HEK293 (cell line): ENCODE data around the gene ADD2.

ENCODE experiments used
- CTCF ChIA-PET: fragments of 350-600 bp; formaldehyde crosslinking; extraction: SDS; loops from one replicate; lab custom pipeline; 2021; ENCODE audit warnings: antibody characterized with exemption; lab: Yijun Ruan, JAX
- POLR2A ChIA-PET: fragments of 300-600 bp; formaldehyde crosslinking; extraction: SDS; loops from one replicate; lab custom pipeline; 2020; ENCODE audit warnings: antibody characterized with exemption, inconsistent platforms; lab: Yijun Ruan, JAX
- H3K27ac ChIP-seq: fragments of 200-500 bp; sonication (Bioruptor generic); 2 replicates; pipeline ENCODE4 v1.5.1; 2014; ENCODE audit warnings: low read depth, low read length, control low read depth, inconsistent platforms; ENCODE audit errors: extremely low read depth
- H3K36me3 ChIP-seq, 2 experiments: fragments of 200-500 bp in 1 of 2; sonication (Bioruptor generic) in 1 of 2; 1 replicate in 1 of 2; 2 replicates in 1 of 2; pipeline ENCODE4 v1.5.1; 2014 to 2017; ENCODE audit warnings: inconsistent platforms in 2 of 2, low read length in 2 of 2; ENCODE audit not compliant: control insufficient read depth in 2 of 2, insufficient read depth in 1 of 2
- H3K4me1 ChIP-seq: fragments of 200-500 bp; sonication (Bioruptor generic); 2 replicates; pipeline ENCODE4 v1.5.1; 2014; ENCODE audit warnings: mild to moderate bottlenecking, low read length, inconsistent platforms; ENCODE audit not compliant: control insufficient read depth, insufficient read depth
- H3K4me3 ChIP-seq: 2 replicates; pipeline ENCODE4 v1.5.1; 2011; ENCODE audit warnings: low read depth, mild to moderate bottlenecking, control low read depth, low read length, moderate library complexity
- H3K9me3 ChIP-seq: fragments of 200-500 bp; sonication (Bioruptor generic); 2 replicates; pipeline ENCODE4 v1.5.1; 2014; ENCODE audit warnings: low read depth, low read length, inconsistent platforms; ENCODE audit not compliant: control insufficient read depth, insufficient read depth
- GLI2 ChIP-seq: fragments of 450-650 bp; formaldehyde crosslinking; IDR thresholded peaks from 2 replicates; pipeline ENCODE4; 2017; ENCODE audit warnings: missing biosample characterization, missing genetic modification characterization, low read depth, borderline replicate concordance
- IKZF3 ChIP-seq: fragments of 450-650 bp; IDR thresholded peaks from 2 replicates; pipeline ENCODE4 v1.5.0; 2018; ENCODE audit warnings: missing biosample characterization, mild to moderate bottlenecking, missing genetic modification characterization, moderate library complexity
- KLF7 ChIP-seq: fragments of 450-650 bp; formaldehyde crosslinking; IDR thresholded peaks from 2 replicates; pipeline ENCODE4 v1.5.1; 2016; ENCODE audit warnings: missing biosample characterization, missing genetic modification characterization, borderline replicate concordance
- OVOL3 ChIP-seq: fragments of 450-650 bp; formaldehyde crosslinking; IDR thresholded peaks from 2 replicates; pipeline ENCODE4 v1.5.1; 2016; ENCODE audit warnings: missing biosample characterization, missing genetic modification characterization
- SP7 ChIP-seq: fragments of 450-650 bp; formaldehyde crosslinking; IDR thresholded peaks from 2 replicates; pipeline ENCODE4 v1.5.1; 2016; ENCODE audit warnings: missing biosample characterization, missing genetic modification characterization
- ZBTB7A ChIP-seq: fragments of 450-650 bp; formaldehyde crosslinking; IDR thresholded peaks from 2 replicates; pipeline ENCODE4 v1.5.1; 2016; ENCODE audit warnings: low read depth, missing biosample characterization, missing genetic modification characterization
- ZFHX2 ChIP-seq: fragments of 450-650 bp; formaldehyde crosslinking; conservative IDR thresholded peaks from 2 replicates; pipeline ENCODE4 v1.5.1; 2016; ENCODE audit warnings: missing biosample characterization, missing genetic modification characterization
- ZNF10 ChIP-seq: fragments of 450-650 bp; formaldehyde crosslinking; IDR thresholded peaks from 2 replicates; pipeline ENCODE4 v1.5.1; 2017; ENCODE audit warnings: missing biosample characterization, missing genetic modification characterization
- ZNF19 ChIP-seq: fragments of 450-650 bp; formaldehyde crosslinking; IDR thresholded peaks from 2 replicates; pipeline ENCODE4; 2016; ENCODE audit warnings: missing biosample characterization, missing genetic modification characterization, low read depth
- ZNF223 ChIP-seq: fragments of 450-650 bp; formaldehyde crosslinking; IDR thresholded peaks from 2 replicates; pipeline ENCODE4 v1.5.1; 2016; ENCODE audit warnings: missing biosample characterization, missing genetic modification characterization
- ZNF350 ChIP-seq: fragments of 450-650 bp; formaldehyde crosslinking; IDR thresholded peaks from 2 replicates; pipeline ENCODE4 v1.5.0; 2017; ENCODE audit warnings: missing biosample characterization, mild to moderate bottlenecking, missing genetic modification characterization
- ZNF391 ChIP-seq: fragments of 450-650 bp; formaldehyde crosslinking; IDR thresholded peaks from 2 replicates; pipeline ENCODE4 v1.5.1; 2016; ENCODE audit warnings: low read depth, missing biosample characterization, missing genetic modification characterization, borderline replicate concordance
- ZNF48 ChIP-seq: fragments of 450-650 bp; formaldehyde crosslinking; IDR thresholded peaks from 2 replicates; pipeline ENCODE4 v1.5.1; 2016; ENCODE audit warnings: missing biosample characterization, missing genetic modification characterization
- ZNF488 ChIP-seq: fragments of 450-650 bp; formaldehyde crosslinking; IDR thresholded peaks from 2 replicates; pipeline ENCODE4 v1.5.1; 2016; ENCODE audit warnings: missing biosample characterization, missing genetic modification characterization
- ZNF561 ChIP-seq: fragments of 450-650 bp; IDR thresholded peaks from 2 replicates; pipeline ENCODE4 v1.5.1; 2018; ENCODE audit warnings: missing biosample characterization, missing genetic modification characterization, borderline replicate concordance
- ZNF571 ChIP-seq: fragments of 450-650 bp; formaldehyde crosslinking; IDR thresholded peaks from 2 replicates; pipeline ENCODE4 v1.5.0; 2017; ENCODE audit warnings: missing biosample characterization, missing genetic modification characterization
- ZNF704 ChIP-seq: fragments of 450-650 bp; formaldehyde crosslinking; IDR thresholded peaks from 2 replicates; pipeline ENCODE4 v1.5.1; 2016; ENCODE audit warnings: missing biosample characterization, missing genetic modification characterization
- ZNF76 ChIP-seq: fragments of 450-650 bp; formaldehyde crosslinking; IDR thresholded peaks from 2 replicates; pipeline ENCODE4; 2016; ENCODE audit warnings: low read depth, missing biosample characterization, missing genetic modification characterization, borderline replicate concordance
- TF ChIP-seq, protein P1 (sequence below): fragments of 450-650 bp; formaldehyde crosslinking; conservative IDR thresholded peaks from 2 replicates; pipeline ENCODE4 v1.5.1; 2016; ENCODE audit warnings: low read depth, missing biosample characterization, missing genetic modification characterization
- TF ChIP-seq, protein P2 (sequence below): fragments of 450-650 bp; formaldehyde crosslinking; IDR thresholded peaks from 2 replicates; pipeline ENCODE4 v1.5.1; 2016; ENCODE audit warnings: missing biosample characterization, missing genetic modification characterization

ADD2 gene

DNA sequence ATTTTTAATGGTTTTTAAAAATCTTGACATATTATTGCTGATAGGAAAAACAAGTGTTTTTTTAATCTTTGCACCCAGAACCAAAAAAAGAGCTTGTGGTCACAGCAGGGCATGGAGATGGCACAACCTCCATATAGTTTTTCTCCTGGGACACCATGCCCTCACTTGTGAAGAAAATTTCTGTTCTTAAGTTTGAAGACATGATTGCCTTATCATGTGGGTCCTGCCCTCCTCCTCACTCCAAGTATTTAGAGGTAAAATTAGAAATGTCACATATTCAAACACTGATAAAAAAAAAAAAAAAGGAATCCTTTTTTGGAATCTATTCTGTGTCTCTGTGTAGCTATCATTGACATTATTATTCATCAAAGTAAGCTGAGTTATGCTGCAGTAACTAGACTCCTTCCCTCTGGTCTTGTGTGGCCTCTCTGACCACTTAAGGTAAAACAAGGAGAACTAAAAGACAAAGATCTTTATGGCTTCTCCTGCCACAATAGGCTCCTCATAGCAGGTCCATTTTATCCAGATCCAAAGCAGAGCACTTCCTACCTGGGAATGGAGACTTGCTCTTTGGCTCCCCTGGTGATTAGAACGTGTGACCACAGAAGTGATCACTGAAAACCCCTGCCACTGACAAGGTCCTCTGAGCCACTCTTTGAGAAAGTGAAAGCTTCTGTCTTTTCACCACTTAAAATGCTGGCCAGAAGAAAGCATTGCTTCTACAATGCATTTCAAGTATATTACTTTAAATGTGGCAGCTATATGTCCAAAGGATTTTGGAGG lies 19.8 kb downstream of the ADD2 start (continued):
- TF ChIP-seq GLI2, result no peak
- no peak for TF ChIP-seq IKZF3
- no peak for TF ChIP-seq ZNF571 (tag by site-specific recombination)
- no peak for TF ChIP-seq ZNF76 (tag by site-specific recombination)
- TF ChIP-seq ZNF223, result no peak
- no peak for TF ChIP-seq ZNF19 (tag by site-specific recombination)
- TF ChIP-seq ZNF488, result no peak
- TF ChIP-seq, protein P1, sequence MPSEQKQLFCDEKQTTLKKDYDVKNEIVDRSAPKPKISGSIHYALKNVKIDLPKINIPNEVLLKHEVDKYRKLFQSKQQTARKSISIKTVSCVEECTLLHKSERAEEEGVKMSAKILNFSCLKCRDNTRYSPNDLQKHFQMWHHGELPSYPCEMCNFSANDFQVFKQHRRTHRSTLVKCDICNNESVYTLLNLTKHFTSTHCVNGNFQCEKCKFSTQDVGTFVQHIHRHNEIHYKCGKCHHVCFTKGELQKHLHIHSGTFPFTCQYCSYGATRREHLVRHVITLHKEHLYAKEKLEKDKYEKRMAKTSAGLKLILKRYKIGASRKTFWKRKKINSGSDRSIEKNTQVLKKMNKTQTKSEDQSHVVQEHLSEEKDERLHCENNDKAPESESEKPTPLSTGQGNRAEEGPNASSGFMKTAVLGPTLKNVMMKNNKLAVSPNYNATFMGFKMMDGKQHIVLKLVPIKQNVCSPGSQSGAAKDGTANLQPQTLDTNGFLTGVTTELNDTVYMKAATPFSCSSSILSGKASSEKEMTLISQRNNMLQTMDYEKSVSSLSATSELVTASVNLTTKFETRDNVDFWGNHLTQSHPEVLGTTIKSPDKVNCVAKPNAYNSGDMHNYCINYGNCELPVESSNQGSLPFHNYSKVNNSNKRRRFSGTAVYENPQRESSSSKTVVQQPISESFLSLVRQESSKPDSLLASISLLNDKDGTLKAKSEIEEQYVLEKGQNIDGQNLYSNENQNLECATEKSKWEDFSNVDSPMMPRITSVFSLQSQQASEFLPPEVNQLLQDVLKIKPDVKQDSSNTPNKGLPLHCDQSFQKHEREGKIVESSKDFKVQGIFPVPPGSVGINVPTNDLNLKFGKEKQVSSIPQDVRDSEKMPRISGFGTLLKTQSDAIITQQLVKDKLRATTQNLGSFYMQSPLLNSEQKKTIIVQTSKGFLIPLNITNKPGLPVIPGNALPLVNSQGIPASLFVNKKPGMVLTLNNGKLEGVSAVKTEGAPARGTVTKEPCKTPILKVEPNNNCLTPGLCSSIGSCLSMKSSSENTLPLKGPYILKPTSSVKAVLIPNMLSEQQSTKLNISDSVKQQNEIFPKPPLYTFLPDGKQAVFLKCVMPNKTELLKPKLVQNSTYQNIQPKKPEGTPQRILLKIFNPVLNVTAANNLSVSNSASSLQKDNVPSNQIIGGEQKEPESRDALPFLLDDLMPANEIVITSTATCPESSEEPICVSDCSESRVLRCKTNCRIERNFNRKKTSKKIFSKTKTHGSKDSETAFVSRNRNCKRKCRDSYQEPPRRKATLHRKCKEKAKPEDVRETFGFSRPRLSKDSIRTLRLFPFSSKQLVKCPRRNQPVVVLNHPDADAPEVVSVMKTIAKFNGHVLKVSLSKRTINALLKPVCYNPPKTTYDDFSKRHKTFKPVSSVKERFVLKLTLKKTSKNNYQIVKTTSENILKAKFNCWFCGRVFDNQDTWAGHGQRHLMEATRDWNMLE, result no peak
- TF ChIP-seq, protein P2, sequence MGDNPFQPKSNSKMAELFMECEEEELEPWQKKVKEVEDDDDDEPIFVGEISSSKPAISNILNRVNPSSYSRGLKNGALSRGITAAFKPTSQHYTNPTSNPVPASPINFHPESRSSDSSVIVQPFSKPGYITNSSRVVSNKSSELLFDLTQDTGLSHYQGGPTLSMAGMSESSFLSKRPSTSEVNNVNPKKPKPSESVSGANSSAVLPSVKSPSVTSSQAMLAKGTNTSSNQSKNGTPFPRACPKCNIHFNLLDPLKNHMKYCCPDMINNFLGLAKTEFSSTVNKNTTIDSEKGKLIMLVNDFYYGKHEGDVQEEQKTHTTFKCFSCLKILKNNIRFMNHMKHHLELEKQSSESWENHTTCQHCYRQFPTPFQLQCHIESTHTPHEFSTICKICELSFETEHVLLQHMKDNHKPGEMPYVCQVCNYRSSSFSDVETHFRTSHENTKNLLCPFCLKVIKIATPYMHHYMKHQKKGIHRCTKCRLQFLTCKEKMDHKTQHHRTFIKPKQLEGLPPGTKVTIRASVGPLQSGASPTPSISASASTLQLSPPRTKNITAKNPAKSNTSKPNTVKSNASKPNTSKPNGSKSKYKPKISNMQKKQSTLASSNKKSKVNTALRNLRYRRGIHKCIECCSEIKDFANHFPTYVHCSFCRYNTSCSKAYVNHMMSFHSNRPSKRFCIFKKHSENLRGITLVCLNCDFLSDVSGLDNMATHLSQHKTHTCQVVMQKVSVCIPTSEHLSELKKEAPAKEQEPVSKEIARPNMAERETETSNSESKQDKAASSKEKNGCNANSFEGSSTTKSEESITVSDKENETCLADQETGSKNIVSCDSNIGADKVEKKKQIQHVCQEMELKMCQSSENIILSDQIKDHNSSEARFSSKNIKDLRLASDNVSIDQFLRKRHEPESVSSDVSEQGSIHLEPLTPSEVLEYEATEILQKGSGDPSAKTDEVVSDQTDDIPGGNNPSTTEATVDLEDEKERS (tag by site-specific recombination), result no peak
- TF ChIP-seq, all 188 proteins: peak for 0

DNA sequence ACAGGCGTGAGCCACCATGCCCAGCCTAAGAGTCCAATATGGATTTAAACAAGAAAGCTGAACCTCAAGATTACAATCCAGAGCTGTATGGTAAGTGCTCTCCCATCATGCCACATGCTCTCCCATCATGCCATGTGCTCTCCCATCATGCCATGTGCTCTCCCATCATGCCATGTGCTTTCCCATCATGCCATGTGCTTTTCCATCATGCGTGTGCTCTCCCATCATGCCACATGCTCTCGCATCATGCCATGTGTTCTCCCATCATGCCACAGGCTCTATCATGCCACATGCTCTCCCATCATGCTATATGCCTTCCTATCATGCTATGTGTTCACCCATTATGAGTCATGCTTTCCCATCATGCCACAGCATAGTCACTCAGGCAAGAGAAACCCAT lies 20.7 kb downstream of the ADD2 start:
- H3K27ac ChIP-seq, result no peak overlapping the region
- TF ChIP-seq KLF7 (tag by site-specific recombination), result no peak
- peak; percentile 77 for TF ChIP-seq ZNF76 (tag by site-specific recombination)
- TF ChIP-seq, all 188 proteins: peak for 1
- no peaks in the 10 kb centered on the region for H3K36me3 ChIP-seq
- ChIA-PET CTCF (interaction anchor here (0.6 kb wide), 1 partner anchor 46 kb away, joined by 3 read pairs; no protein-coding TSS in a partner anchor), POLR2A (no interaction called here)
- H3K4me3 ChIP-seq, result no peak overlapping the region
- no peaks in the 10 kb centered on the region for H3K9me3 ChIP-seq
- H3K4me1 ChIP-seq, result peaks cover 3% of the 10 kb centered on the region; the same call in 1 of the 2 replicates

GRCh38 chr2:70746094-70746974 lies 21.7 kb downstream of the ADD2 start:
- no peaks in the 10 kb centered on the region for H3K36me3 ChIP-seq
- POLR2A ChIA-PET, result interaction anchor here (1.0 kb wide), 1 partner anchor 22 kb away, joined by 6 read pairs; the partner anchor contains the start of gene ADD2
- H3K4me1 ChIP-seq, result peaks cover 3% of the 10 kb centered on the region; the same call in 1 of the 2 replicates
- no peak overlapping the region for H3K27ac ChIP-seq
- no peak overlapping the region for H3K4me3 ChIP-seq
- H3K9me3 ChIP-seq, result no peaks in the 10 kb centered on the region
- CTCF ChIA-PET, result interaction anchor here (0.6 to 1.6 kb wide), 3 partner anchors 22 to 175 kb away, joined by 3 to 9 read pairs (median 3); partner anchors contain the start of gene ADD2
- TF ChIP-seq ZNF391 (no peak), IKZF3 (no peak), ZNF10 (tag by site-specific recombination) (peak; percentile 56; the same call in 1 of the 2 replicates), ZFHX2 (tag by site-specific recombination) (0 out of 2 replicates have a peak, but pooled peaks have one; percentile 10), ZBTB7A (tag by site-specific recombination) (no peak), ZNF48 (tag by site-specific recombination) (no peak), SP7 (no peak), OVOL3 (tag by site-specific recombination) (no peak), ZNF350 (no peak), ZNF704 (tag by site-specific recombination) (no peak), ZNF561 (tag by site-specific recombination) (no peak)
